Stimulated activated CD4-positive, alpha-beta T cell treated with anti-CD3 and anti-CD28 coated beads, Interleukin-4, amount 100 ng/mL, for 4 hours (primary cell): Measurements from ENCODE around the gene B3GNT7.
"Not testable (repeated sequence)": the region's sequence is repeated elsewhere in the genome, so short reads cannot be mapped to it uniquely, and the experiment has no call there.

ENCODE experiments used
- DNase-seq, 2 experiments: peaks; one replicate each; pipeline ENCODE4 v3.0.0-alpha.2; 2020

Gene B3GNT7

GRCh38 chr2:231430437-231430836, 34.9 kb downstream of the B3GNT7 start:
- DNase-seq = not testable (repeated sequence)

GRCh38 chr2:231431606-231432005, 36.1 kb downstream of the B3GNT7 start:
- no peak for DNase-seq

- DNase-seq = no peak
Observed at GRCh38 chr2:231433990-231434389, 38.5 kb downstream of the B3GNT7 start.

- DNase-seq = no peak
Observed at GRCh38 chr2:231436957-231437356, 41.4 kb downstream of the B3GNT7 start.

GRCh38 chr2:231449503-231450054, 54.1 kb downstream of the B3GNT7 start:
- no peak for DNase-seq

- no peak for DNase-seq
Observed at GRCh38 chr2:231450548-231450989, 55.1 kb downstream of the B3GNT7 start.
